ENCODE measurements around the gene STAT4.

Gene STAT4

GRCh38 chr2:191173206-191173605 is 22.4 kb upstream of the STAT4 start:
- no peak for DNase-seq (ENCODE audit: low read depth)

GRCh38 chr2:191171708-191172355 is 21.0 kb upstream of the STAT4 start:
- no peak for DNase-seq (ENCODE audit: low read depth)

- no peak for DNase-seq (ENCODE audit: low read depth)
Measured at GRCh38 chr2:191171286-191171685, 20.5 kb upstream of the STAT4 start.

GRCh38 chr2:191170773-191171172 is 20.0 kb upstream of the STAT4 start:
- no peak for DNase-seq (ENCODE audit: low read depth)

GRCh38 chr2:191170301-191170636 is 19.5 kb upstream of the STAT4 start:
- no peak for DNase-seq (ENCODE audit: low read depth)

- DNase-seq (ENCODE audit: low read depth), result no peak
Measured at GRCh38 chr2:191169456-191170300, 18.9 kb upstream of the STAT4 start.

GRCh38 chr2:191167766-191168165 is 17.0 kb upstream of the STAT4 start:
- no peak for DNase-seq (ENCODE audit: low read depth)

- DNase-seq (ENCODE audit: low read depth), result no peak
Measured at GRCh38 chr2:191166756-191167445, 16.1 kb upstream of the STAT4 start.

GRCh38 chr2:191166111-191166755 is 15.4 kb upstream of the STAT4 start:
- DNase-seq (ENCODE audit: low read depth), result no peak

GRCh38 chr2:191165176-191165643 is 14.4 kb upstream of the STAT4 start:
- no peak for DNase-seq (ENCODE audit: low read depth)

GRCh38 chr2:191158747-191159146 is 8.0 kb upstream of the STAT4 start:
- DNase-seq (ENCODE audit: low read depth), result no peak

- DNase-seq (ENCODE audit: low read depth), result no peak
Measured at GRCh38 chr2:191158193-191158592, 7.4 kb upstream of the STAT4 start.

- no peak for DNase-seq (ENCODE audit: low read depth)
Measured at GRCh38 chr2:191155608-191156071, 4.8 kb upstream of the STAT4 start.

- DNase-seq (ENCODE audit: low read depth), result no peak
Measured at GRCh38 chr2:191153716-191154115, 2.9 kb upstream of the STAT4 start.

- DNase-seq (ENCODE audit: low read depth), result peak; percentile 30
Measured at GRCh38 chr2:191152482-191153240, 1.9 kb upstream of the STAT4 start.

- no peak for DNase-seq (ENCODE audit: low read depth)
Measured at GRCh38 chr2:191151331-191151730, 537 bp upstream of the STAT4 start.

GRCh38 chr2:191150230-191150599 is 579 bp downstream of the STAT4 start:
- no peak for DNase-seq (ENCODE audit: low read depth)

GRCh38 chr2:191149391-191149790 is 1.4 kb downstream of the STAT4 start:
- no peak for DNase-seq (ENCODE audit: low read depth)

- no peak for DNase-seq (ENCODE audit: low read depth)
Measured at GRCh38 chr2:191148791-191149190, 2.0 kb downstream of the STAT4 start.

- no peak for DNase-seq (ENCODE audit: low read depth)
Measured at GRCh38 chr2:191148281-191148680, 2.5 kb downstream of the STAT4 start.

GRCh38 chr2:191145769-191146471 is 4.9 kb downstream of the STAT4 start:
- DNase-seq (ENCODE audit: low read depth), result no peak
